ENCODE measurements around the gene SEMA3C.
"Not testable (repeated sequence)": the region's sequence is repeated elsewhere in the genome, so short reads cannot be mapped to it uniquely, and the experiment has no call there.

The SEMA3C gene

GRCh38 chr7:80918909-80919721, at the start of gene SEMA3C:
SEMA3C (minus strand) TSS chr7:80919051; CDS start chr7:80916781, 2,270 bp downstream.
- no peak for DNase-seq

GRCh38 chr7:80968606-80969005, 49.8 kb upstream of the SEMA3C start:
- DNase-seq = no peak

- no peak for DNase-seq
Measured at GRCh38 chr7:80967917-80968297, 49.1 kb upstream of the SEMA3C start.

- no peak for DNase-seq
Measured at GRCh38 chr7:80967071-80967916, 48.4 kb upstream of the SEMA3C start.

- DNase-seq = no peak
Measured at GRCh38 chr7:80960244-80960795, 41.5 kb upstream of the SEMA3C start.

GRCh38 chr7:80957226-80957777, 38.5 kb upstream of the SEMA3C start:
- DNase-seq = no peak

- DNase-seq = no peak
Measured at GRCh38 chr7:80954191-80954590, 35.3 kb upstream of the SEMA3C start.

- DNase-seq = no peak
Measured at GRCh38 chr7:80950550-80950967, 31.7 kb upstream of the SEMA3C start.

- no peak for DNase-seq
Measured at GRCh38 chr7:80949449-80949848, 30.6 kb upstream of the SEMA3C start.

- DNase-seq = no peak
Measured at GRCh38 chr7:80946858-80947257, 28.0 kb upstream of the SEMA3C start.

- DNase-seq = no peak
Measured at GRCh38 chr7:80945976-80946375, 27.1 kb upstream of the SEMA3C start.

GRCh38 chr7:80943342-80943741, 24.5 kb upstream of the SEMA3C start:
- no peak for DNase-seq

GRCh38 chr7:80942261-80943041, 23.6 kb upstream of the SEMA3C start:
- no peak for DNase-seq

GRCh38 chr7:80941208-80941758, 22.4 kb upstream of the SEMA3C start:
- no peak for DNase-seq

- no peak for DNase-seq
Measured at GRCh38 chr7:80940539-80941207, 21.8 kb upstream of the SEMA3C start.

- no peak for DNase-seq
Measured at GRCh38 chr7:80937336-80937735, 18.5 kb upstream of the SEMA3C start.

- no peak for DNase-seq
Measured at GRCh38 chr7:80935991-80936780, 17.3 kb upstream of the SEMA3C start.

- no peak for DNase-seq
Measured at GRCh38 chr7:80934321-80934720, 15.5 kb upstream of the SEMA3C start.

GRCh38 chr7:80932536-80932935, 13.7 kb upstream of the SEMA3C start:
- no peak for DNase-seq

- no peak for DNase-seq
Measured at GRCh38 chr7:80929619-80930018, 10.8 kb upstream of the SEMA3C start.

- DNase-seq = not testable (repeated sequence)
Measured at GRCh38 chr7:80926955-80927354, 8.1 kb upstream of the SEMA3C start.

Data from activated naive CD4-positive, alpha-beta T cell treated with Interleukin-2 at 50 U/mL for 16 hours (primary cell).